NCI-H128 (cell line): ENCODE measurements around the gene CNTNAP2.

Source experiments
- DNase-seq: peaks from one replicate; lab custom pipeline; 2025; ENCODE audit not compliant: unreplicated experiment; lab: John Stamatoyannopoulos, UW

The CNTNAP2 gene

GRCh38 chr7:148340438-148341280, 2224.1 kb downstream of the CNTNAP2 start:
- no peak for DNase-seq

GRCh38 chr7:148344406-148344805, 2227.8 kb downstream of the CNTNAP2 start:
- DNase-seq = no peak

GRCh38 chr7:148347981-148348380, 2231.4 kb downstream of the CNTNAP2 start:
- no peak for DNase-seq

- DNase-seq = no peak
These were observed 2231.9 kb downstream of the CNTNAP2 start for GRCh38 chr7:148348466-148348865.

- no peak for DNase-seq
These were observed 2239.7 kb downstream of the CNTNAP2 start for GRCh38 chr7:148356303-148356702.

- DNase-seq = no peak
These were observed 2245.9 kb downstream of the CNTNAP2 start for GRCh38 chr7:148362541-148362940.

GRCh38 chr7:148367731-148368475, 2251.3 kb downstream of the CNTNAP2 start:
- no peak for DNase-seq

GRCh38 chr7:148368562-148368961, 2252.0 kb downstream of the CNTNAP2 start:
- DNase-seq = no peak

- no peak for DNase-seq
These were observed 2254.8 kb downstream of the CNTNAP2 start for GRCh38 chr7:148371280-148371937.

GRCh38 chr7:148374396-148375259, 2258.0 kb downstream of the CNTNAP2 start:
- DNase-seq = no peak

GRCh38 chr7:148379677-148380076, 2263.1 kb downstream of the CNTNAP2 start:
- no peak for DNase-seq

- DNase-seq = no peak
These were observed 2264.2 kb downstream of the CNTNAP2 start for GRCh38 chr7:148380596-148381419.

- DNase-seq = no peak
These were observed 2266.0 kb downstream of the CNTNAP2 start for GRCh38 chr7:148382596-148382995.

- DNase-seq = no peak
These were observed 2267.1 kb downstream of the CNTNAP2 start for GRCh38 chr7:148383651-148384050.

GRCh38 chr7:148385009-148385682, 2268.5 kb downstream of the CNTNAP2 start:
- DNase-seq = no peak

- DNase-seq = no peak
These were observed 2273.8 kb downstream of the CNTNAP2 start for GRCh38 chr7:148390381-148390780.

GRCh38 chr7:148391591-148391990, 2275.0 kb downstream of the CNTNAP2 start:
- no peak for DNase-seq

- no peak for DNase-seq
These were observed 2278.0 kb downstream of the CNTNAP2 start for GRCh38 chr7:148394582-148394981.

GRCh38 chr7:148395352-148395811, 2278.8 kb downstream of the CNTNAP2 start:
- DNase-seq = no peak
